ENCODE data around the gene ATP11C. TPM values are rescaled to one million over a fixed set of nuclear protein-coding genes. Genes with fewer than 3 reads are reported as not detected.
A peak's percentile ranks its signal among the peaks of the same experiment; 100 is the strongest.

The ATP11C gene
- polyA plus RNA-seq, 1 experiment: 43.4 TPM

DNA sequence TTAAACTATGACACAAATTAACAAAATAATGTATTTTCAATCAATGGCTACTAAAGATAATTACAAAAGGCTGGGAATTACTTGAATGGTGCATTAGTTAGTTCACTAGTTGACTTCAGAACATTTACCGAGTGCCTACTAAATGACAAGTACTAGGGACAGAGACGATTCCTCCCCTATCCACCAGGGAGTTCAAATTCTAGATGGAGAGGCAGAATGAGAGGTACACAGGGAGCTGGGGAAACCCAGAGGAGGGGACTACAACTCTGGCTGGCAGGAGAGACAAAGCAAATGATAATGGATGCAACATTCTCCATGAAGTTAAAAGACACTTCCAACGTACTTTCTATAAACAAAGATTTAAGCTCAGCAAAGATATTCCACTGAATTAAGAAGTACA, 181.8 kb downstream of the ATP11C start:
- ChIA-PET CTCF (interaction anchor here (1.0 kb wide), 1 partner anchor 9 kb away, joined by 6 read pairs; no protein-coding TSS in a partner anchor), POLR2A (interaction anchor here (1.0 kb wide), 1 partner anchor 12 kb away, joined by 3 read pairs; no protein-coding TSS in a partner anchor)
- Histone ChIP-seq H3K27me3 (ENCODE audit: control insufficient read depth, insufficient read depth, low read length) (no peaks in the 10 kb centered on the region), H3K27ac (ENCODE audit: low read depth, low read length) (no peak overlapping the region), H3K4me3 (ENCODE audit: low read depth, low read length) (no peak overlapping the region), H3K9me3 (ENCODE audit: control insufficient read depth, insufficient read depth, low read length) (no peaks in the 10 kb centered on the region)
- TF ChIP-seq, protein P1, sequence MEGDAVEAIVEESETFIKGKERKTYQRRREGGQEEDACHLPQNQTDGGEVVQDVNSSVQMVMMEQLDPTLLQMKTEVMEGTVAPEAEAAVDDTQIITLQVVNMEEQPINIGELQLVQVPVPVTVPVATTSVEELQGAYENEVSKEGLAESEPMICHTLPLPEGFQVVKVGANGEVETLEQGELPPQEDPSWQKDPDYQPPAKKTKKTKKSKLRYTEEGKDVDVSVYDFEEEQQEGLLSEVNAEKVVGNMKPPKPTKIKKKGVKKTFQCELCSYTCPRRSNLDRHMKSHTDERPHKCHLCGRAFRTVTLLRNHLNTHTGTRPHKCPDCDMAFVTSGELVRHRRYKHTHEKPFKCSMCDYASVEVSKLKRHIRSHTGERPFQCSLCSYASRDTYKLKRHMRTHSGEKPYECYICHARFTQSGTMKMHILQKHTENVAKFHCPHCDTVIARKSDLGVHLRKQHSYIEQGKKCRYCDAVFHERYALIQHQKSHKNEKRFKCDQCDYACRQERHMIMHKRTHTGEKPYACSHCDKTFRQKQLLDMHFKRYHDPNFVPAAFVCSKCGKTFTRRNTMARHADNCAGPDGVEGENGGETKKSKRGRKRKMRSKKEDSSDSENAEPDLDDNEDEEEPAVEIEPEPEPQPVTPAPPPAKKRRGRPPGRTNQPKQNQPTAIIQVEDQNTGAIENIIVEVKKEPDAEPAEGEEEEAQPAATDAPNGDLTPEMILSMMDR (IDR thresholded peaks at IDR 0.05; ENCODE audit: low read depth, low read length): no peak
- no peak for DNase-seq (ENCODE audit: low read depth, low spot score)

DNA sequence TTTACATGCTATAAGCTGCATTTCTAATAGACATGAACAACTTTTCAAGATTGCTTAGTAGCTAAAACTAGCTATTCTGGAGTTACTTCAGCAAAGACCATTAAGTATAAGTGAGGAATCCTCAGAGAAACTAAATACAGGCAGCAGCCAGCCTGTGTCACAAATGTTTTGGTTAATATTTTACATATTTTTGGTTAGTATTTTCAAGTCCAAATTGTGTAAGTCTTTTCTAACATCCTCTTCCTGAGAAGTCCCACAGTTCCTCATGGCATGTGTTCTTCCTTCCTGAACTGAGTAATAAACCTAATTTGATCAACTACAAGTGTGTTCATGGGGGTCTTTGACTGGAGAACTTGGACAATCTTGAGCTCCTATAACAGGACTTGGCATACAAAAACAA, 182.5 kb downstream of the ATP11C start:
- CTCF ChIA-PET: interaction anchor here (0.7 kb wide), 1 partner anchor 10 kb away, joined by 3 read pairs; no protein-coding TSS in a partner anchor

DNA sequence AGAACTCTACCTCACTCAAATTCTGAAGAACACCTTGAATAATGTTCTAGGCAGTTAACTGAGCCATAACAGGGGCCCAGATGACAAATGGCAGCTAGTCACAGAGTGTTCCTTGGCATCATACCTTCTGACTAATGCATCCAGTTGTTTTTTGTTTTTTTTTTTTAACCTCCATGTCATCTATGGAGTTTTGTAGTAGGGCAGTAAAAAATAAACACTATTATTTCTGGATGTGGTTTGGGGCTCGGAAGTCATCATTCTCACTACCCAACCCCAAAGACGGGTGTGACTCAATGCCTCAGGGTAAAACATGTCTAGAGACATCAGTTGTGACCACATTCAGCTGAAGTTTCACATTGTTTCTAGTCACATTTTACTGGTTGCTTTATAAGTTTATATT, 193.7 kb downstream of the ATP11C start:
- TF ChIP-seq, protein P1 (IDR thresholded peaks at IDR 0.05; ENCODE audit: low read depth, low read length): no peak
- H3K27me3 ChIP-seq (ENCODE audit: control insufficient read depth, insufficient read depth, low read length): no peaks in the 10 kb centered on the region
- DNase-seq (ENCODE audit: low read depth, low spot score): no peak
- POLR2A ChIA-PET: interaction anchor here (1.2 kb wide), 1 partner anchor 11 kb away, joined by 3 read pairs; no protein-coding TSS in a partner anchor
- H3K4me3 ChIP-seq (ENCODE audit: low read depth, low read length): no peak overlapping the region
- CTCF ChIA-PET: no interaction called here
- H3K9me3 ChIP-seq (ENCODE audit: control insufficient read depth, insufficient read depth, low read length): no peaks in the 10 kb centered on the region
- H3K27ac ChIP-seq (ENCODE audit: low read depth, low read length): peak overlapping the region; percentile 39

More for the DNA sequence above, 182.5 kb downstream of the ATP11C start:
- DNase-seq (ENCODE audit: low read depth, low spot score): no peak
- POLR2A ChIA-PET: interaction anchor here (1.0 kb wide), 1 partner anchor 12 kb away, joined by 3 read pairs; no protein-coding TSS in a partner anchor
- Histone ChIP-seq H3K27me3 (ENCODE audit: control insufficient read depth, insufficient read depth, low read length) (no peaks in the 10 kb centered on the region), H3K9me3 (ENCODE audit: control insufficient read depth, insufficient read depth, low read length) (no peaks in the 10 kb centered on the region), H3K4me3 (ENCODE audit: low read depth, low read length) (no peak overlapping the region), H3K27ac (ENCODE audit: low read depth, low read length) (no peak overlapping the region)
- TF ChIP-seq, protein P1 (IDR thresholded peaks at IDR 0.05; ENCODE audit: low read depth, low read length): no peak

DNA sequence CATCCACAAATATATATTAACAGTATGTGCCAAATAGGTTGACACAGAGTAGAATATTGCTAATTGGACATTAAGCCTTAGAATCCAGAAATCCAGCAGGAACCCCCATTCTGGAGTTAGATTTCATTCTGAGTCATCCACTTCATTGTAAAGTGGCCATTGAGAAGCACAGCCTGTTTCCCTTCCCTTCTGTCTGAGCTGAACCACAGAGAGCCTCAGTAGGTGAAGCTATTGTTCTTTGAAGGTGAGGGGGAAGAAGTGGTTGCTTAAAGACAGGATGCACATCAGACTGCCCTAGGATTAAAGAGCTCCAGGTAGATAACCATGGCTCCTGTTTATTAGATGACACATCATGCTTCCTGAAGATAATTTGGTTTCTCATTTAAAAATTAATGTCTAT, 194.3 kb downstream of the ATP11C start:
- CTCF ChIA-PET: no interaction called here
- Histone ChIP-seq H3K4me3 (ENCODE audit: low read depth, low read length) (no peak overlapping the region), H3K9me3 (ENCODE audit: control insufficient read depth, insufficient read depth, low read length) (no peaks in the 10 kb centered on the region), H3K27ac (ENCODE audit: low read depth, low read length) (no peak overlapping the region), H3K27me3 (ENCODE audit: control insufficient read depth, insufficient read depth, low read length) (no peaks in the 10 kb centered on the region)
- DNase-seq (ENCODE audit: low read depth, low spot score): no peak
- POLR2A ChIA-PET: interaction anchor here (1.2 kb wide), 1 partner anchor 12 kb away, joined by 3 read pairs; no protein-coding TSS in a partner anchor
- TF ChIP-seq, protein P1 (IDR thresholded peaks at IDR 0.05; ENCODE audit: low read depth, low read length): no peak

DNA sequence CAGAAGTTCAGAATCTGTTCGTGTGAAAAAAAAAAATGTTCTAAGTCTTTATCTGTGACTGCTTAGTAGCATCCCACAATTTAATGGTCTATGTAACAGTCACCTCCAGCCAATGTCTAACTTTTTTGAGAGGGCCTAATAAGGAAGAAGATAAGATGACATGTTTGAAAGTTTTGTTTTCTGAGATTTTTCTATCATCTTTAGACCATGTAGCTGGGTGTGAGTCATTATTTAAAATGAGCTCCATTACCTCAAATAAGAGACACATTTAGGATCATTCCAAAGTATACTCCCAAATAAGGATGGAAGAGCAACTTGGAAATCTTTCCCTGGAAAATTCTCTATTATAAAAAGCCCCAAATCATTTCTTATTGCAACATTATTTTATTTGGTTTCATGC, 196.7 kb downstream of the ATP11C start:
- no peak overlapping the region for H3K27ac ChIP-seq (ENCODE audit: low read depth, low read length)
- H3K27me3 ChIP-seq (ENCODE audit: control insufficient read depth, insufficient read depth, low read length): no peaks in the 10 kb centered on the region
- no peak overlapping the region for H3K4me3 ChIP-seq (ENCODE audit: low read depth, low read length)
- DNase-seq (ENCODE audit: low read depth, low spot score): no peak
- TF ChIP-seq, protein P1 (IDR thresholded peaks at IDR 0.05; ENCODE audit: low read depth, low read length): no peak
- ChIA-PET CTCF (no interaction called here), POLR2A (no interaction called here)
- H3K9me3 ChIP-seq (ENCODE audit: control insufficient read depth, insufficient read depth, low read length): no peaks in the 10 kb centered on the region
